Muscle of leg (tissue), 11 donors: ENCODE data around the gene HIC1. TPM values are rescaled to one million over a fixed set of nuclear protein-coding genes. Genes with fewer than 3 reads are reported as not detected.

Experiments
- DNase-seq: peaks from one replicate; pipeline ENCODE4 v3.0.0; 2013
- H3K27ac ChIP-seq: one replicate; pipeline ENCODE4 v1.5.1; 2013; ENCODE audit warnings: mild to moderate bottlenecking, low read length, control low read depth
- H3K27me3 ChIP-seq: one replicate; pipeline ENCODE4 v1.6.1; 2013; ENCODE audit warnings: low read length; ENCODE audit not compliant: control insufficient read depth, insufficient read depth
- H3K36me3 ChIP-seq: one replicate; pipeline ENCODE4 v1.6.1; 2013; ENCODE audit warnings: low read length; ENCODE audit not compliant: control insufficient read depth, insufficient read depth
- H3K4me1 ChIP-seq: one replicate; pipeline ENCODE4 v1.6.1; 2013; ENCODE audit warnings: low read length; ENCODE audit not compliant: control insufficient read depth, insufficient read depth
- H3K4me3 ChIP-seq: one replicate; pipeline ENCODE4 v1.5.1; 2013; ENCODE audit warnings: low read length, control low read depth
- H3K9me3 ChIP-seq: replicated peaks from 2 replicates; pipeline ENCODE4 v1.6.1; 2013; ENCODE audit warnings: low read depth, low read length; ENCODE audit not compliant: control insufficient read depth
- WGBS: methylation state at CpG from one replicate; pipeline ENCODE4 v1.1.5; 2013; ENCODE audit warnings: missing lambda C conversion rate; ENCODE audit not compliant: insufficient coverage; 5-methylcytosine and 5-hydroxymethylcytosine counted together
- polyA plus RNA-seq, 8 donors: library from polyadenylated mRNA; unstranded; fragments of 120-200 nt; gene quantifications; one replicate each; pipeline versions ENCODE4 v1.2.1 to v1.2.3, GENCODE V29; 2013; ENCODE audit warnings: inconsistent platforms in 1 of 8, low replicate concordance in 1 of 8; ENCODE audit not compliant: insufficient read length in 8 of 8, insufficient read depth in 1 of 8
- total RNA-seq: library from RNA; stranded (reverse); fragments of 120-200 nt; gene quantifications from one replicate; pipeline ENCODE4 v1.2.4, GENCODE V29; 2013

The HIC1 gene
- total and polyA plus RNA-seq, 9 donors: 28.1 to 60.4 (median 43.3) TPM

- DNase-seq: peak; percentile 84
- H3K27me3 ChIP-seq: peaks cover 58% of the 10 kb centered on the region
- no peaks in the 10 kb centered on the region for H3K9me3 ChIP-seq
- 3% methylated on average over 49 of the region's 84 CpGs for WGBS
- H3K27ac ChIP-seq: peak overlapping the region; percentile 87
- H3K36me3 ChIP-seq: peaks cover 5% of the 10 kb centered on the region
- peak overlapping the region; percentile 46 for H3K4me3 ChIP-seq
- peaks cover 43% of the 10 kb centered on the region for H3K4me1 ChIP-seq
These were observed 1.3 kb upstream of the HIC1 start for GRCh38 chr17:2053380-2054261.

GRCh38 chr17:2054262-2054511, 716 bp upstream of the HIC1 start:
- H3K27me3 ChIP-seq: peaks cover 55% of the 10 kb centered on the region
- no peak for DNase-seq
- H3K4me1 ChIP-seq: peaks cover 40% of the 10 kb centered on the region
- WGBS: 7% methylated on average over 16 of the region's 16 CpGs
- H3K4me3 ChIP-seq: peak overlapping the region; percentile 46
- peaks cover 6% of the 10 kb centered on the region for H3K36me3 ChIP-seq
- peak overlapping the region; percentile 87 for H3K27ac ChIP-seq
- no peaks in the 10 kb centered on the region for H3K9me3 ChIP-seq

- Histone ChIP-seq H3K27ac (peak overlapping the region; percentile 75), H3K27me3 (peaks cover 57% of the 10 kb centered on the region), H3K4me3 (peak overlapping the region; percentile 56), H3K4me1 (peaks cover 49% of the 10 kb centered on the region), H3K9me3 (no peaks in the 10 kb centered on the region), H3K36me3 (peaks cover 19% of the 10 kb centered on the region)
- DNase-seq: peak; percentile 82
- WGBS: under 1% methylated on average over 109 of the region's 113 CpGs
These were observed 646 bp downstream of the HIC1 start for GRCh38 chr17:2055292-2056205.

- Histone ChIP-seq H3K4me1 (peaks cover 51% of the 10 kb centered on the region), H3K27me3 (peaks cover 48% of the 10 kb centered on the region)
- 7% methylated on average over 79 of the region's 85 CpGs for WGBS
These were observed 1.6 kb downstream of the HIC1 start for GRCh38 chr17:2056206-2057174.

GRCh38 chr17:2057175-2057759, 2.4 kb downstream of the HIC1 start:
- WGBS: 6% methylated on average over 81 of the region's 81 CpGs
- Histone ChIP-seq H3K36me3 (peaks cover 33% of the 10 kb centered on the region), H3K4me3 (no peak overlapping the region), H3K9me3 (no peaks in the 10 kb centered on the region), H3K27ac (no peak overlapping the region), H3K4me1 (peaks cover 51% of the 10 kb centered on the region), H3K27me3 (peaks cover 40% of the 10 kb centered on the region)
- peak; percentile 36 for DNase-seq

More at GRCh38 chr17:2056206-2057174, 1.6 kb downstream of the HIC1 start:
- peak; percentile 61 for DNase-seq
- peak overlapping the region; percentile 56 for H3K4me3 ChIP-seq
- peak overlapping the region; percentile 75 for H3K27ac ChIP-seq
- no peaks in the 10 kb centered on the region for H3K9me3 ChIP-seq
- H3K36me3 ChIP-seq: peaks cover 28% of the 10 kb centered on the region

- peak overlapping the region; percentile 42 for H3K4me3 ChIP-seq
- peak overlapping the region; percentile 65 for H3K27ac ChIP-seq
- no peaks in the 10 kb centered on the region for H3K9me3 ChIP-seq
- DNase-seq: peak; percentile 56
- H3K36me3 ChIP-seq: peaks cover 33% of the 10 kb centered on the region
- peaks cover 38% of the 10 kb centered on the region for H3K27me3 ChIP-seq
- H3K4me1 ChIP-seq: peaks cover 55% of the 10 kb centered on the region
- WGBS: 21% methylated on average over 98 of the region's 98 CpGs
These were observed 3.1 kb downstream of the HIC1 start for GRCh38 chr17:2057760-2058585.

- peaks cover 29% of the 10 kb centered on the region for H3K27me3 ChIP-seq
- peak overlapping the region; percentile 78 for H3K27ac ChIP-seq
- peak overlapping the region; percentile 42 for H3K4me3 ChIP-seq
- WGBS: 11% methylated on average over 55 of the region's 78 CpGs
- no peaks in the 10 kb centered on the region for H3K9me3 ChIP-seq
- DNase-seq: peak; percentile 79
- H3K36me3 ChIP-seq: peaks cover 40% of the 10 kb centered on the region
- peaks cover 56% of the 10 kb centered on the region for H3K4me1 ChIP-seq
These were observed 4.0 kb downstream of the HIC1 start for GRCh38 chr17:2058586-2059546.
